Measurements from ENCODE around the gene LGALS16. TPM values are rescaled to one million over a fixed set of nuclear protein-coding genes. Genes with fewer than 3 reads are reported as not detected.

LGALS16 gene
- total RNA-seq, 4 donors from 2014 or later = not detected

- DNase-seq (ENCODE audit: low spot score in 2 of 2) = no peak
- 69 to 73% methylated on average over 5 of the region's 5 CpGs for WGBS, 2 donors
- H3K27ac ChIP-seq = no peak overlapping the region
- no peaks in the 10 kb centered on the region for H3K4me1 ChIP-seq
- no peaks in the 10 kb centered on the region for H3K36me3 ChIP-seq
- TF ChIP-seq POLR2A (IDR thresholded peaks at IDR 0.05) = no peak
- TF ChIP-seq CTCF (IDR thresholded peaks at IDR 0.05) = no peak
- TF ChIP-seq EP300 (IDR thresholded peaks at IDR 0.05) = no peak
- no peak overlapping the region for H3K4me3 ChIP-seq
- no peaks in the 10 kb centered on the region for H3K9me3 ChIP-seq
- H3K27me3 ChIP-seq = no peaks in the 10 kb centered on the region
Measured at GRCh38 chr19:39643591-39643990, 12.1 kb upstream of the LGALS16 start.

GRCh38 chr19:39645800-39646411 lies 9.8 kb upstream of the LGALS16 start:
- TF ChIP-seq CTCF (IDR thresholded peaks at IDR 0.05) (no peak), EP300 (IDR thresholded peaks at IDR 0.05) (no peak), POLR2A (IDR thresholded peaks at IDR 0.05) (no peak)
- no peak for DNase-seq (ENCODE audit: low spot score in 2 of 2)
- Histone ChIP-seq H3K27ac (no peak overlapping the region), H3K9me3 (no peaks in the 10 kb centered on the region), H3K36me3 (no peaks in the 10 kb centered on the region), H3K4me3 (no peak overlapping the region), H3K27me3 (no peaks in the 10 kb centered on the region), H3K4me1 (no peaks in the 10 kb centered on the region)
- WGBS, 2 donors = 26 to 27% methylated on average over 6 of the region's 6 CpGs

GRCh38 chr19:39647918-39648317 lies 7.8 kb upstream of the LGALS16 start:
- H3K4me3 ChIP-seq = no peak overlapping the region
- H3K9me3 ChIP-seq = no peaks in the 10 kb centered on the region
- no peaks in the 10 kb centered on the region for H3K27me3 ChIP-seq
- no peaks in the 10 kb centered on the region for H3K4me1 ChIP-seq
- WGBS, 2 donors = 46% methylated on average over 3 of the region's 3 CpGs
- no peak overlapping the region for H3K27ac ChIP-seq
- H3K36me3 ChIP-seq = no peaks in the 10 kb centered on the region
- no peak for TF ChIP-seq EP300 (IDR thresholded peaks at IDR 0.05)
- TF ChIP-seq POLR2A (IDR thresholded peaks at IDR 0.05) = no peak
- no peak for TF ChIP-seq CTCF (IDR thresholded peaks at IDR 0.05)
- no peak for DNase-seq (ENCODE audit: low spot score in 2 of 2)

GRCh38 chr19:39659791-39660190 lies 4.1 kb downstream of the LGALS16 start:
- TF ChIP-seq EP300 (IDR thresholded peaks at IDR 0.05) = no peak
- TF ChIP-seq CTCF (IDR thresholded peaks at IDR 0.05) = no peak
- no peak for TF ChIP-seq POLR2A (IDR thresholded peaks at IDR 0.05)
- H3K27ac ChIP-seq = no peak overlapping the region
- H3K4me3 ChIP-seq = no peak overlapping the region
- no peaks in the 10 kb centered on the region for H3K36me3 ChIP-seq
- H3K27me3 ChIP-seq = no peaks in the 10 kb centered on the region
- H3K9me3 ChIP-seq = no peaks in the 10 kb centered on the region
- no peak for DNase-seq (ENCODE audit: low spot score in 2 of 2)
- no peaks in the 10 kb centered on the region for H3K4me1 ChIP-seq
- 81% methylated on average over 4 of the region's 4 CpGs for WGBS, 2 donors

GRCh38 chr19:39660661-39661060 lies 4.9 kb downstream of the LGALS16 start:
- H3K4me1 ChIP-seq = no peaks in the 10 kb centered on the region
- no peaks in the 10 kb centered on the region for H3K36me3 ChIP-seq
- no peak overlapping the region for H3K4me3 ChIP-seq
- no peaks in the 10 kb centered on the region for H3K9me3 ChIP-seq
- TF ChIP-seq EP300 (IDR thresholded peaks at IDR 0.05) = no peak
- TF ChIP-seq POLR2A (IDR thresholded peaks at IDR 0.05) = no peak
- no peak for TF ChIP-seq CTCF (IDR thresholded peaks at IDR 0.05)
- WGBS, 2 donors = 64 to 77% methylated on average over 4 of the region's 4 CpGs
- no peak overlapping the region for H3K27ac ChIP-seq
- no peak for DNase-seq (ENCODE audit: low spot score in 2 of 2)
- H3K27me3 ChIP-seq = no peaks in the 10 kb centered on the region

Measured in tibial nerve (tissue), 4 donors.